ENCODE results near the gene GOLGA6L7.

GRCh38 chr15:28887339-28888174, 39.1 kb upstream of the GOLGA6L7 start:
- TF ChIP-seq, protein P1, sequence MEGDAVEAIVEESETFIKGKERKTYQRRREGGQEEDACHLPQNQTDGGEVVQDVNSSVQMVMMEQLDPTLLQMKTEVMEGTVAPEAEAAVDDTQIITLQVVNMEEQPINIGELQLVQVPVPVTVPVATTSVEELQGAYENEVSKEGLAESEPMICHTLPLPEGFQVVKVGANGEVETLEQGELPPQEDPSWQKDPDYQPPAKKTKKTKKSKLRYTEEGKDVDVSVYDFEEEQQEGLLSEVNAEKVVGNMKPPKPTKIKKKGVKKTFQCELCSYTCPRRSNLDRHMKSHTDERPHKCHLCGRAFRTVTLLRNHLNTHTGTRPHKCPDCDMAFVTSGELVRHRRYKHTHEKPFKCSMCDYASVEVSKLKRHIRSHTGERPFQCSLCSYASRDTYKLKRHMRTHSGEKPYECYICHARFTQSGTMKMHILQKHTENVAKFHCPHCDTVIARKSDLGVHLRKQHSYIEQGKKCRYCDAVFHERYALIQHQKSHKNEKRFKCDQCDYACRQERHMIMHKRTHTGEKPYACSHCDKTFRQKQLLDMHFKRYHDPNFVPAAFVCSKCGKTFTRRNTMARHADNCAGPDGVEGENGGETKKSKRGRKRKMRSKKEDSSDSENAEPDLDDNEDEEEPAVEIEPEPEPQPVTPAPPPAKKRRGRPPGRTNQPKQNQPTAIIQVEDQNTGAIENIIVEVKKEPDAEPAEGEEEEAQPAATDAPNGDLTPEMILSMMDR (IDR thresholded peaks at IDR 0.05; ENCODE audit: low read length) = no peak
- TF ChIP-seq EZH2phosphoT487 (IDR thresholded peaks at IDR 0.05; ENCODE audit: low read length) (no peak), EZH2 (optimal IDR thresholded peaks at IDR 0.05; ENCODE audit: low read depth, low read length) (no peak)

All from MM.1S (cell line).